SK-N-SH treated with all-trans-retinoic acid at 6 μM for 48 hours (cell line): ENCODE results near the gene SPNS3.

Experiments used
- ATAC-seq: fragments of 200-7000 bp; cut with Tn5 transposase; 3 replicates; pipeline ENCODE4 v1.9.1; 2020; ENCODE audit warnings: mild to moderate bottlenecking, moderate library complexity
- ARNTL ChIP-seq: fragments of 450-650 bp; formaldehyde crosslinking; IDR thresholded peaks from 2 replicates; pipeline ENCODE4 v1.5.0; 2020; ENCODE audit warnings: low read depth, mild to moderate bottlenecking, moderate library complexity, borderline replicate concordance
- BACH2 ChIP-seq: fragments of 250-450 bp; sonication (Bioruptor Pico); IDR thresholded peaks from 2 replicates; pipeline ENCODE4 v1.9.0; 2021; ENCODE audit warnings: mild to moderate bottlenecking, borderline replicate concordance
- CREB5 ChIP-seq: fragments of 250-450 bp; sonication (Bioruptor Pico); IDR thresholded peaks from 2 replicates; pipeline ENCODE4 v1.5.1; 2020; ENCODE audit warnings: low read depth, mild to moderate bottlenecking, moderate library complexity
- CSDC2 ChIP-seq: fragments of 250-450 bp; sonication (Bioruptor Pico); IDR thresholded peaks from 2 replicates; pipeline ENCODE4 v1.5.0; 2020; ENCODE audit warnings: mild to moderate bottlenecking, moderate library complexity
- CSRNP3 ChIP-seq: fragments of 250-450 bp; sonication (Bioruptor Pico); IDR thresholded peaks from 2 replicates; pipeline ENCODE4 v1.5.1; 2021; ENCODE audit warnings: mild to moderate bottlenecking, moderate library complexity
- GLIS3 ChIP-seq: fragments of 250-450 bp; sonication (Bioruptor Pico); IDR thresholded peaks from 2 replicates; pipeline ENCODE4 v1.5.0; 2020; ENCODE audit warnings: mild to moderate bottlenecking, moderate library complexity
- ISL1 ChIP-seq: fragments of 250-450 bp; sonication (Bioruptor Pico); IDR thresholded peaks from 2 replicates; pipeline ENCODE4 v2.1.2; 2022; ENCODE audit warnings: mild to moderate bottlenecking, moderate library complexity
- OSR1 ChIP-seq: fragments of 250-450 bp; sonication (Bioruptor Pico); IDR thresholded peaks from 2 replicates; pipeline ENCODE4 v1.8.0; 2022; ENCODE audit warnings: moderate library complexity, mild to moderate bottlenecking, inconsistent platforms
- POU6F1 ChIP-seq: fragments of 250-450 bp; sonication (Bioruptor Pico); IDR thresholded peaks from 2 replicates; pipeline ENCODE4 v1.8.0; 2021; ENCODE audit warnings: low read depth, mild to moderate bottlenecking, moderate library complexity, borderline replicate concordance
- PPARA ChIP-seq: fragments of 250-450 bp; sonication (Bioruptor Pico); IDR thresholded peaks from 2 replicates; pipeline ENCODE4 v1.5.0; 2020; ENCODE audit warnings: mild to moderate bottlenecking, borderline replicate concordance
- RARB ChIP-seq: fragments of 250-450 bp; sonication (Bioruptor Pico); IDR thresholded peaks from 2 replicates; pipeline ENCODE4 v1.8.0; 2021; ENCODE audit warnings: mild to moderate bottlenecking, moderate library complexity
- SNAI2 ChIP-seq: fragments of 250-450 bp; sonication (Bioruptor Pico); IDR thresholded peaks from 2 replicates; pipeline ENCODE4 v1.5.0; 2020; ENCODE audit warnings: mild to moderate bottlenecking, moderate library complexity
- ZC3H10 ChIP-seq: fragments of 250-450 bp; sonication (Bioruptor Pico); IDR thresholded peaks from 2 replicates; pipeline ENCODE4 v1.5.1; 2021; ENCODE audit warnings: mild to moderate bottlenecking, moderate library complexity
- ZFP3 ChIP-seq: fragments of 250-450 bp; sonication (Bioruptor Pico); IDR thresholded peaks from 2 replicates; pipeline ENCODE4 v1.5.0; 2020; ENCODE audit warnings: mild to moderate bottlenecking, moderate library complexity
- ZFP30 ChIP-seq: fragments of 450-650 bp; formaldehyde crosslinking; IDR thresholded peaks from 2 replicates; pipeline ENCODE4 v1.5.0; 2022; ENCODE audit warnings: mild to moderate bottlenecking, moderate library complexity
- ZNF565 ChIP-seq: fragments of 450-650 bp; formaldehyde crosslinking; conservative IDR thresholded peaks from 2 replicates; pipeline ENCODE4 v1.5.0; 2020; ENCODE audit warnings: low read depth, mild to moderate bottlenecking, moderate library complexity
- ZNF70 ChIP-seq: fragments of 450-650 bp; formaldehyde crosslinking; IDR thresholded peaks from 2 replicates; pipeline ENCODE4 v1.5.0; 2020; ENCODE audit warnings: mild to moderate bottlenecking, moderate library complexity
- ZNF8 ChIP-seq: fragments of 450-650 bp; formaldehyde crosslinking; IDR thresholded peaks from 2 replicates; pipeline ENCODE4 v1.5.0; 2020; ENCODE audit warnings: mild to moderate bottlenecking, moderate library complexity
- TF ChIP-seq, protein P1 (sequence below): fragments of 250-450 bp; sonication (Bioruptor Pico); IDR thresholded peaks from 2 replicates; pipeline ENCODE4 v1.5.0; 2020; ENCODE audit warnings: mild to moderate bottlenecking, moderate library complexity

SPNS3 gene

GRCh38 chr17:4534928-4535666 is 101.4 kb downstream of the SPNS3 start:
- TF ChIP-seq CSDC2 (CRISPR knock-in tag) (no peak), ZNF70 (CRISPR knock-in tag) (no peak), OSR1 (CRISPR knock-in tag) (no peak), ISL1 (CRISPR knock-in tag) (no peak), SNAI2 (CRISPR knock-in tag) (no peak), BACH2 (no peak), ZFP30 (CRISPR knock-in tag) (no peak), POU6F1 (CRISPR knock-in tag) (no peak), ZFP3 (no peak)
- TF ChIP-seq, protein P1, sequence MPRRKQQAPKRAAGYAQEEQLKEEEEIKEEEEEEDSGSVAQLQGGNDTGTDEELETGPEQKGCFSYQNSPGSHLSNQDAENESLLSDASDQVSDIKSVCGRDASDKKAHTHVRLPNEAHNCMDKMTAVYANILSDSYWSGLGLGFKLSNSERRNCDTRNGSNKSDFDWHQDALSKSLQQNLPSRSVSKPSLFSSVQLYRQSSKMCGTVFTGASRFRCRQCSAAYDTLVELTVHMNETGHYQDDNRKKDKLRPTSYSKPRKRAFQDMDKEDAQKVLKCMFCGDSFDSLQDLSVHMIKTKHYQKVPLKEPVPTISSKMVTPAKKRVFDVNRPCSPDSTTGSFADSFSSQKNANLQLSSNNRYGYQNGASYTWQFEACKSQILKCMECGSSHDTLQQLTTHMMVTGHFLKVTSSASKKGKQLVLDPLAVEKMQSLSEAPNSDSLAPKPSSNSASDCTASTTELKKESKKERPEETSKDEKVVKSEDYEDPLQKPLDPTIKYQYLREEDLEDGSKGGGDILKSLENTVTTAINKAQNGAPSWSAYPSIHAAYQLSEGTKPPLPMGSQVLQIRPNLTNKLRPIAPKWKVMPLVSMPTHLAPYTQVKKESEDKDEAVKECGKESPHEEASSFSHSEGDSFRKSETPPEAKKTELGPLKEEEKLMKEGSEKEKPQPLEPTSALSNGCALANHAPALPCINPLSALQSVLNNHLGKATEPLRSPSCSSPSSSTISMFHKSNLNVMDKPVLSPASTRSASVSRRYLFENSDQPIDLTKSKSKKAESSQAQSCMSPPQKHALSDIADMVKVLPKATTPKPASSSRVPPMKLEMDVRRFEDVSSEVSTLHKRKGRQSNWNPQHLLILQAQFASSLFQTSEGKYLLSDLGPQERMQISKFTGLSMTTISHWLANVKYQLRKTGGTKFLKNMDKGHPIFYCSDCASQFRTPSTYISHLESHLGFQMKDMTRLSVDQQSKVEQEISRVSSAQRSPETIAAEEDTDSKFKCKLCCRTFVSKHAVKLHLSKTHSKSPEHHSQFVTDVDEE: no peak
- ATAC-seq: peak; percentile 3; the same call in 2 of the 3 replicates

GRCh38 chr17:4535667-4536258 is 102.0 kb downstream of the SPNS3 start:
- TF ChIP-seq RARB (CRISPR knock-in tag) (no peak), PPARA (no peak), ZC3H10 (CRISPR knock-in tag) (no peak), ZNF8 (CRISPR knock-in tag) (no peak), OSR1 (CRISPR knock-in tag) (no peak), POU6F1 (CRISPR knock-in tag) (no peak), SNAI2 (CRISPR knock-in tag) (no peak), ZNF565 (no peak), ISL1 (CRISPR knock-in tag) (no peak), CSRNP3 (CRISPR knock-in tag) (no peak), CREB5 (CRISPR knock-in tag) (no peak), CSDC2 (CRISPR knock-in tag) (no peak)
- TF ChIP-seq, all 23 proteins: peak for 0
- ATAC-seq: no peak

GRCh38 chr17:4536259-4536741 is 102.6 kb downstream of the SPNS3 start:
- ATAC-seq: no peak
- TF ChIP-seq ZNF8 (CRISPR knock-in tag) (no peak), POU6F1 (CRISPR knock-in tag) (no peak), ARNTL (no peak), GLIS3 (no peak)
- TF ChIP-seq, protein P1: no peak
- TF ChIP-seq, all 23 proteins: peak for 0
